GM12878 (cell line): ENCODE data around the gene CAPN1. TPM values are rescaled to one million over a fixed set of nuclear protein-coding genes. Genes with fewer than 3 reads are reported as not detected.

Source experiments
- ATAC-seq: fragments of 200-7000 bp; cut with Tn5 transposase; 3 replicates; pipeline ENCODE4 v1.9.1; 2020; ENCODE audit warnings: mild to moderate bottlenecking, moderate library complexity
- BruUV-seq: library from RNA; stranded (reverse); fragments of 400-500 nt; replicated peaks from 2 replicates; lab custom pipeline; 2021; lab: Mats Ljungman, UMichigan
- CTCF ChIA-PET: fragments of 300-600 bp; sonication (Branson Sonifier 250); formaldehyde crosslinking; extraction: SDS; loops from one replicate; lab custom pipeline; 2021; ENCODE audit warnings: inconsistent platforms; lab: Yijun Ruan, JAX
- POLR2A ChIA-PET: fragments of 350-600 bp; formaldehyde crosslinking; extraction: SDS; loops from one replicate; lab custom pipeline; 2021; ENCODE audit warnings: inconsistent platforms; lab: Charles Lee
- RAD21 ChIA-PET: fragments of 300-600 bp; sonication (Branson Sonifier 250); formaldehyde crosslinking; loops from one replicate; lab custom pipeline; 2023; ENCODE audit warnings: antibody characterized with exemption; ENCODE audit not compliant: unreplicated experiment; lab: Charles Lee
- SMC1A ChIA-PET: fragments of 300-600 bp; sonication (Branson Sonifier 250); formaldehyde crosslinking; loops from one replicate; lab custom pipeline; 2023; ENCODE audit not compliant: unreplicated experiment, uncharacterized antibody; lab: Charles Lee
- DNase-seq: peaks from one replicate; pipeline ENCODE4 v3.0.0-alpha.2; 2011; ENCODE audit warnings: low read depth, low spot score
- FAIRE-seq: peaks from 3 replicates; lab custom pipeline; 2011; peaks lifted over from hg19 to GRCh38; lab: Jason Lieb, UNC
- H2AFZ ChIP-seq: 2 replicates; pipeline ENCODE4 v1.6.0; 2011; ENCODE audit warnings: low read depth, low read length, control low read depth; ENCODE audit not compliant: control insufficient read depth
- H3K27ac ChIP-seq: 2 replicates; pipeline ENCODE4 v1.5.1; 2011; ENCODE audit warnings: control low read depth; ENCODE audit not compliant: control insufficient read depth, insufficient read depth
- H3K27me3 ChIP-seq, 2 experiments: replicated peaks in 1 of 2; 2 replicates each; pipeline versions ENCODE4 v1.6.0 to v1.6.1; 2011; ENCODE audit warnings: low read length in 1 of 2; ENCODE audit not compliant: control insufficient read depth in 2 of 2, insufficient read depth in 2 of 2
- H3K36me3 ChIP-seq, 2 experiments: 2 replicates each; pipeline ENCODE4 v1.5.1; 2011; ENCODE audit warnings: low read length in 1 of 2; ENCODE audit not compliant: control insufficient read depth in 2 of 2, insufficient read depth in 2 of 2
- H3K4me1 ChIP-seq: 2 replicates; pipeline ENCODE4 v1.6.1; 2011; ENCODE audit warnings: mild to moderate bottlenecking, low read length, moderate library complexity, mixed read lengths; ENCODE audit not compliant: control insufficient read depth, insufficient read depth
- H3K4me2 ChIP-seq: 2 replicates; pipeline ENCODE4 v1.6.0; 2011; ENCODE audit warnings: control low read depth; ENCODE audit not compliant: control insufficient read depth, insufficient read depth
- H3K4me3 ChIP-seq: fragments of 200-600 bp; sonication (generic); 2 replicates; pipeline ENCODE4 v1.5.1; 2016
- H3K79me2 ChIP-seq: 2 replicates; pipeline ENCODE4 v1.6.0; 2011; ENCODE audit warnings: low read length; ENCODE audit not compliant: control insufficient read depth, insufficient read depth
- H3K9ac ChIP-seq: 2 replicates; pipeline ENCODE4 v1.8.0; 2011; ENCODE audit warnings: low read length, control low read depth, mixed read lengths; ENCODE audit not compliant: control insufficient read depth, insufficient read depth
- H3K9me3 ChIP-seq: replicated peaks from 3 replicates; pipeline ENCODE4 v1.5.1; 2011; ENCODE audit warnings: mild to moderate bottlenecking, low read length; ENCODE audit not compliant: control insufficient read depth, insufficient read depth
- H4K20me1 ChIP-seq: 2 replicates; pipeline ENCODE4 v1.6.0; 2011; ENCODE audit not compliant: control insufficient read depth, insufficient read depth
- BACH1 ChIP-seq: fragments of 450-650 bp; IDR thresholded peaks from 2 replicates; pipeline ENCODE4 v1.6.1; 2017; ENCODE audit warnings: mild to moderate bottlenecking, borderline replicate concordance
- E2F8 ChIP-seq: fragments of 450-650 bp; IDR thresholded peaks from 2 replicates; pipeline ENCODE4 v1.6.1; 2018; ENCODE audit warnings: mild to moderate bottlenecking, low read depth, moderate library complexity; ENCODE audit not compliant: partially characterized antibody
- ELK1 ChIP-seq: IDR thresholded peaks from 2 replicates; pipeline ENCODE4 v1.6.1; 2012; ENCODE audit warnings: low read depth, low read length, improper control_type of control experiment
- FOXK2 ChIP-seq: fragments of 450-650 bp; IDR thresholded peaks from 2 replicates; pipeline ENCODE4 v1.6.1; 2017; ENCODE audit warnings: mild to moderate bottlenecking, moderate library complexity
- NR2F1 ChIP-seq: fragments of 450-650 bp; conservative IDR thresholded peaks from 2 replicates; pipeline ENCODE4 v1.6.1; 2017; ENCODE audit warnings: mild to moderate bottlenecking
- SPI1 ChIP-seq: IDR thresholded peaks from 2 replicates; pipeline ENCODE4 v1.6.1; 2011; ENCODE audit warnings: low read depth, mild to moderate bottlenecking, low read length, moderate library complexity, borderline replicate concordance; ENCODE audit not compliant: insufficient read depth
- USF2 ChIP-seq: IDR thresholded peaks from 2 replicates; pipeline ENCODE4 v1.6.1; 2011; ENCODE audit warnings: low read depth, low read length, improper control_type of control experiment, borderline replicate concordance
- ZBTB11 ChIP-seq: fragments of 450-650 bp; formaldehyde crosslinking; IDR thresholded peaks from 2 replicates; pipeline ENCODE4 v1.5.0; 2022; ENCODE audit warnings: mild to moderate bottlenecking, missing genetic modification characterization
- ZNF217 ChIP-seq: fragments of 450-650 bp; IDR thresholded peaks from 2 replicates; pipeline ENCODE4 v1.6.1; 2017; ENCODE audit warnings: antibody characterized with exemption, mild to moderate bottlenecking
- WGBS: methylation state at CpG from one replicate; pipeline ENCODE4 v1.1.6; 2016; ENCODE audit warnings: low lambda C conversion rate; ENCODE audit not compliant: insufficient replicate concordance, insufficient coverage; ENCODE audit errors: missing lambda C conversion rate; 5-methylcytosine and 5-hydroxymethylcytosine counted together
- in situ Hi-C: fragments of 300-500 bp; cut with MboI; formaldehyde crosslinking; loops from 9 replicates; pipeline ENCODE4 v1.14.3; 2018; ENCODE audit warnings: mixed read lengths
- intact Hi-C: fragments of 100-400 bp; cut with micrococcal nuclease; formaldehyde crosslinking; loops from one replicate; pipeline ENCODE4 v1.14.2; 2022; ENCODE audit not compliant: unreplicated experiment
- polyA plus RNA-seq, 11 experiments: library from polyadenylated mRNA; depleted of rRNA in 4 of 11; unstranded in 6 of 11; stranded (reverse) in 5 of 11; fragments of >200 nt; fragmentation: Nextera tagmentation in 4 of 11; fragmentation: Illumina TruSeq in 1 of 11; extraction: Ambion mirVana in 4 of 11; extraction: Trizol in 1 of 11; gene quantifications; 1 replicate in 1 of 11; 2 replicates in 10 of 11; pipeline versions ENCODE4 v1.2.1 to v1.2.3, GENCODE V29; 2011 to 2016; ENCODE audit warnings: inconsistent platforms in 2 of 11, missing spikeins in 2 of 11, low read depth in 1 of 11
- total RNA-seq, 4 experiments: library from RNA; depleted of rRNA in 3 of 4; stranded (reverse); fragments of >200 nt in 3 of 4; fragmentation: Illumina TruSeq in 1 of 4; extraction: Trizol in 1 of 4; gene quantifications; 2 replicates each; pipeline versions ENCODE4 v1.2.1 to v1.2.3, GENCODE V29; 2013 to 2021

Gene CAPN1
- total and polyA plus RNA-seq, 10 of the 15 experiments (the other 5 are each of a cell fraction or from before 2014, with no cell fraction given): 2.2 to 167 (median 77.3) TPM

GRCh38 chr11:65236194-65237059 is 54.7 kb downstream of the CAPN1 start:
- intact Hi-C loops: no loop called here
- ChIA-PET CTCF (interaction anchor here (1.0 to 1.5 kb wide), 2 partner anchors 76 to 80 kb away, joined by 3 read pairs; no protein-coding TSS in a partner anchor), RAD21 (no interaction called here)
- no peak for TF ChIP-seq NR2F1
- no peak for TF ChIP-seq BACH1
- TF ChIP-seq FOXK2: no peak
- TF ChIP-seq USF2: no peak
- TF ChIP-seq E2F8: no peak
- TF ChIP-seq ZBTB11 (CRISPR knock-in tag): no peak
- TF ChIP-seq SPI1: no peak
- TF ChIP-seq ELK1: no peak
- no peak for TF ChIP-seq ZNF217

More at GRCh38 chr11:65236194-65237059, 54.7 kb downstream of the CAPN1 start:
- no peaks in the 10 kb centered on the region for H4K20me1 ChIP-seq
- H3K4me2 ChIP-seq: no peak overlapping the region
- ATAC-seq (no peak), FAIRE-seq (no peak), DNase-seq (no peak)
- in situ Hi-C loops: no loop called here
- no peaks in the 10 kb centered on the region for H3K36me3 ChIP-seq
- H3K4me3 ChIP-seq: no peak overlapping the region
- SMC1A ChIA-PET: interaction anchor here (0.5 kb wide), 1 partner anchor 37 kb away, joined by 3 read pairs; no protein-coding TSS in a partner anchor
- POLR2A ChIA-PET: no interaction called here
- no peak overlapping the region for H2AFZ ChIP-seq
- no peaks in the 10 kb centered on the region for H3K27me3 ChIP-seq
- no peak overlapping the region for H3K27ac ChIP-seq
- 35% methylated on average over 22 of the region's 23 CpGs for WGBS
- no peaks in the 10 kb centered on the region; the same call in 2 of the 3 replicates for H3K9me3 ChIP-seq
- no peak overlapping the region for H3K9ac ChIP-seq
- BruUV-seq: no TSS peak
- H3K4me1 ChIP-seq: no peaks in the 10 kb centered on the region
- H3K79me2 ChIP-seq: no peaks in the 10 kb centered on the region
